HUES6 (cell line): ENCODE data around the gene PCK2.
"Not testable (repeated sequence)": the region's sequence is repeated elsewhere in the genome, so short reads cannot be mapped to it uniquely, and the experiment has no call there.

Source experiments
- H3K27ac ChIP-seq: 2 replicates; pipeline ENCODE4 v1.7.0; 2013; ENCODE audit warnings: low read depth, mild to moderate bottlenecking, low read length, inconsistent platforms
- H3K27me3 ChIP-seq: 2 replicates; pipeline ENCODE4 v1.6.1; 2013; ENCODE audit warnings: low read length; ENCODE audit not compliant: control insufficient read depth, insufficient read depth
- H3K36me3 ChIP-seq: 2 replicates; pipeline ENCODE4 v1.6.1; 2013; ENCODE audit warnings: low read length; ENCODE audit not compliant: control insufficient read depth, insufficient read depth
- H3K4me1 ChIP-seq: 2 replicates; pipeline ENCODE4 v1.6.1; 2013; ENCODE audit warnings: low read length; ENCODE audit not compliant: control insufficient read depth, insufficient read depth
- H3K4me3 ChIP-seq: 2 replicates; pipeline ENCODE4 v1.5.1; 2013; ENCODE audit warnings: low read depth, low read length
- H3K9ac ChIP-seq: one replicate; pipeline ENCODE4 v1.6.1; 2013; ENCODE audit warnings: mild to moderate bottlenecking, low read length
- H3K9me3 ChIP-seq: 2 replicates; pipeline ENCODE4 v1.6.1; 2013; ENCODE audit warnings: low read depth, low read length; ENCODE audit not compliant: control insufficient read depth, insufficient read depth

Gene PCK2

DNA sequence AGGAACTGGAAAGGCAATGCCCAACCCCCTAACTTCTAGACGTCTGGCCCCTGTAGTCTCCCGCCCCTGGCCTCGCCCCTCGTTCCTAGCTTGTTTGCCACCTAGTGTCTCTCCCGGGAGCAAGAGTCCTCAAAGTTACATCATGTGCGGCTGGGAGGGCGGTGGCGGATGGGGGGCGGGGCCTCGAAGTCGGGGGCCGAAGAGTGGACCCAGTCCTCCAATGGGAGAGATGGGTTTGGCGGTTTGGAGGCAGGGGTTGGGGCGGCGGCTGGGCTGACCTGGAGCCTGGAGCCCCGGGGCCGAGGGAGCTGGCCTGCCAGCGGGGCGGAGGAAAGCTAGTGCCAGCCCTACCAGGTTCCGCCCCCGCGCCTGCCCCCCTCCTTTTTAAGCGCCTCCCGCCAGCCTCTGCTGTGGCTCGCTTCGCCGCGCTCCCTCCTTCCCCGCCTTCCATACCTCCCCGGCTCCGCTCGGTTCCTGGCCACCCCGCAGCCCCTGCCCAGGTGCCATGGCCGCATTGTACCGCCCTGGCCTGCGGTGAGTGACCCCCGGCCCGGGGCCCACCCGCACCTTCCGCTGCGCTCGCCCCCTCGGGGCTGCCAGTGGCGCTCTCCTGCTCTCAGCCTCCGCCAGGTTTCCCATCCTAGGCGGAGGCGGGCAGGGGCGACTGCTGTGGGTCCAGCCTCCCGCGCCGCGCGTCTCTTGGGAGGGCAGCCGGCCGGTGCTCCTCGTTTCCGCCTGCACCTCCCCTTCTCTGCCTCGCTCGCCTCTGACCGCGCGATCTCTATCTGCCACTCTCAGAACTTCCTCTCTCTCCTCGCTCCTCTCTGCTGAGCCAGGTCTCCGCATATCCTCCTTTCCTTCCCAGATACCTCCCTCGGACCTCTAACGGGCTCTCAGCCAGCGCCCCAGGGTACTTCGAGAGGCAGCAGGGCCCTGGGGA is at the start of gene PCK2:
TSS of gene PCK2 (plus strand) at position 411 of the 940 bp plus-strand sequence. CDS start at position 506, 95 bp downstream.
- Histone ChIP-seq H3K9ac (peak within 1 kb of the TSS; percentile 98), H3K4me3 (peak within 1 kb of the TSS; percentile 96), H3K36me3 (peaks cover 24% of the 10 kb centered on the region), H3K27ac (peak within 1 kb of the TSS; percentile 98), H3K9me3 (no peaks in the 10 kb centered on the region), H3K27me3 (no peaks in the 10 kb centered on the region), H3K4me1 (peaks cover 19% of the 10 kb centered on the region)

DNA sequence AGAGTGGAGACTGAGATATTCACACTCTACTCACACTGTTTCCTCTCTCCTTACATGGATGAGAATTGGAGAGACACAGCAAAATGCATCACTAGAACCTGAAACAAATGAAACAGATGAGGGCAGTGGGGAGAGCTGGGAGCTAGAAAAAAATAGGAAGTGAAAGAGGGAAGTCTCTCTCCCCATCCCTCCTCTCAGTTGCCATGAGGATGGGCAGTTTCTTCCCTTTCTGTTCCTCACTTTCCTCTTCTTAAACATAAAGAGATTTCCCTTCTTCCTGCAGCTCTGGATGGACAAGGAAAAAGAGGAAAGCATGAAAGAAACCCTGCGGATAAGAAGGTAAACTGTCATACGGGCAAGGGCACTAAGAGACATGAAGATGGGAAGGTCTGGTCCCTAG is 45.1 kb upstream of the PCK2 start:
- not testable (repeated sequence) for H3K36me3 ChIP-seq, H3K9me3 ChIP-seq, H3K27ac ChIP-seq, H3K9ac ChIP-seq, H3K4me3 ChIP-seq
- peaks cover 14% of the 10 kb centered on the region for H3K4me1 ChIP-seq
- H3K27me3 ChIP-seq = peaks cover 44% of the 10 kb centered on the region

GRCh38 chr14:24050753-24051152 is 43.4 kb upstream of the PCK2 start:
- H3K4me3 ChIP-seq, H3K36me3 ChIP-seq, H3K9ac ChIP-seq, H3K9me3 ChIP-seq, H3K27ac ChIP-seq: not testable (repeated sequence)
- Histone ChIP-seq H3K27me3 (peaks cover 52% of the 10 kb centered on the region), H3K4me1 (peaks cover 14% of the 10 kb centered on the region)

DNA sequence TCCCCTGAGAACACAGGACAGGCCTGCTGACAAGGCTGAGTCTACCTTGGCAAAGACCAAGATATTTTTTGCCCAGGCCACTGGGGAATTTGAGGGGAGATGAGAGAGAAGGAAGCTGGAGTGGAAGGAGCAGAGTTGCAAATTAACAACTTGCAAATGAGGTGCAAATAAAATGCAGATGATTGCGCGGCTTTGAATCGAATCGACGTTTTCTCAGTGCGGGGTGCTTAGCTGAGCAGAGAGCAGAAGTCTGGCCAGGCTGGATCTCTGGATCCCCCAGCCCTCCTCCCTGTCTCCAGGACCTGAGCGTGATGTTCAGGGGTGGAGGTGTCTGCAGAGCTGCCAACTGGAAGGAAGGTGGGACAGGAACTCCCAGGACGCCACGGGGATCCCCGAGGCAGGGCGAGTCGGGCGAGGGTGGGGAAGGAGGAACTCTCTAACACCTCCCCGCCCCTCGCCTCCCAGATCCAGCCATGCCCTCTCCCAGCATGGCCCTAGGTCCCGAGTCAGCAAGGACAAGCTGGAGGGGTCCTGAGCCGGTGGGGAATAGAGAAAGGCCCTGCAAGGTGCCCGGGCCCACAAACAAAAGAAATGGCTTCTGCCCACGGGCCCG is 42.8 kb upstream of the PCK2 start:
- H3K9ac ChIP-seq = peak overlapping the region; percentile 73
- H3K4me1 ChIP-seq = peaks cover 14% of the 10 kb centered on the region
- H3K9me3 ChIP-seq = no peaks in the 10 kb centered on the region
- no peak overlapping the region; the same call in 1 of the 2 replicates for H3K27ac ChIP-seq
- H3K36me3 ChIP-seq = no peaks in the 10 kb centered on the region
- H3K27me3 ChIP-seq = peaks cover 52% of the 10 kb centered on the region
- H3K4me3 ChIP-seq = peak overlapping the region; percentile 95

DNA sequence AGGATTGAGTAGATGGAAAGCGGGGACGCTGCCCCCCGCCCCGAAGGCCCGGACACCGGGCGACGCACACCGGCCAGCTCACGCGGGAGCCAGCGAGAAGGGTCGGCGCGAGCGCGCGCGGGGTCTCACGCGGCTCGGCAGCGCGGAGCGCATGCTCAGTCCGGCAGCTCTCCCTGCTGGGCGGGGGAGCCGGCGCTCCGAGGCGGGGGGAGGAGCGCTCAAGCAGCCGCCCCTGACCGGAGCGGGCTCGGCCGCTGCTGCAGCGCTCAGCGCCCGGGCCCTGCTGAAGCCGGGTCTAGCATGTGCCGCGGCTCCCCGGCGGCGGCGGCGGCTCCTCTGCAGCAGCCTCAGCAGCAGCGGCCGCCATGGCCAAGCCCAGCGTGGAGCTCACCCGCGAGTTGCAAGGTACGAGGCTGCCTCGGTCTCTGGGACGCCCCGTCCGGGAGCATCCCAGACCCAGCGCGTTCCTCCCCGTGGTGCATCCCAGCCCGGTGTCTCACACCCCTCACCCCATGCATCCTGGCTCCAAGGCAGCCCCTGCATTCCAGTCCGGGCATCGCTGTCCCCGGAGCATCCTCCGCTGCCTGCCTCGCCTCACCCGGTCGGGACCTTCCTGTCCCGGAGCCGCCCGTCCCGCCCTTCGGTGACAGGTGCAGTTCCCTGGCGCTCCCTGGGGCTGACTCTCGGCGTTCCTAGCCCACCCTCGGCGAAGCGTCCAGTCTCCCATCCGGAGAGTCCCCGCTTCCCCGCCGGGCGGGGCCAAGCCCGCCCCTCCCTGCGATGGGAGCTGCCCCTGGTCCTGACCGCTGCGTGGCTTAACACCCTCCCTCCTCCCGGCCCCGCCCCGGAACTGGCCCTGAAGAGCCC is 42.1 kb upstream of the PCK2 start, which contains the start of gene CARMIL3:
TSS of gene CARMIL3 (plus strand) at position 221 of the 867 bp plus-strand sequence. CDS start at position 366, 145 bp downstream.
- Histone ChIP-seq H3K4me3 (peak within 1 kb of the TSS; percentile 95), H3K9ac (peak within 1 kb of the TSS; percentile 73), H3K36me3 (no peaks in the 10 kb centered on the region), H3K27ac (no peak within 1 kb of the TSS; the same call in 1 of the 2 replicates), H3K4me1 (peaks cover 14% of the 10 kb centered on the region), H3K9me3 (no peaks in the 10 kb centered on the region), H3K27me3 (peaks cover 52% of the 10 kb centered on the region)

GRCh38 chr14:24052656-24053547 is 41.2 kb upstream of the PCK2 start:
- Histone ChIP-seq H3K36me3 (no peaks in the 10 kb centered on the region), H3K27ac (no peak overlapping the region), H3K9ac (no peak overlapping the region), H3K27me3 (peaks cover 50% of the 10 kb centered on the region; the same call in 1 of the 2 replicates), H3K9me3 (no peaks in the 10 kb centered on the region), H3K4me1 (peaks cover 14% of the 10 kb centered on the region), H3K4me3 (peak overlapping the region; percentile 95)

DNA sequence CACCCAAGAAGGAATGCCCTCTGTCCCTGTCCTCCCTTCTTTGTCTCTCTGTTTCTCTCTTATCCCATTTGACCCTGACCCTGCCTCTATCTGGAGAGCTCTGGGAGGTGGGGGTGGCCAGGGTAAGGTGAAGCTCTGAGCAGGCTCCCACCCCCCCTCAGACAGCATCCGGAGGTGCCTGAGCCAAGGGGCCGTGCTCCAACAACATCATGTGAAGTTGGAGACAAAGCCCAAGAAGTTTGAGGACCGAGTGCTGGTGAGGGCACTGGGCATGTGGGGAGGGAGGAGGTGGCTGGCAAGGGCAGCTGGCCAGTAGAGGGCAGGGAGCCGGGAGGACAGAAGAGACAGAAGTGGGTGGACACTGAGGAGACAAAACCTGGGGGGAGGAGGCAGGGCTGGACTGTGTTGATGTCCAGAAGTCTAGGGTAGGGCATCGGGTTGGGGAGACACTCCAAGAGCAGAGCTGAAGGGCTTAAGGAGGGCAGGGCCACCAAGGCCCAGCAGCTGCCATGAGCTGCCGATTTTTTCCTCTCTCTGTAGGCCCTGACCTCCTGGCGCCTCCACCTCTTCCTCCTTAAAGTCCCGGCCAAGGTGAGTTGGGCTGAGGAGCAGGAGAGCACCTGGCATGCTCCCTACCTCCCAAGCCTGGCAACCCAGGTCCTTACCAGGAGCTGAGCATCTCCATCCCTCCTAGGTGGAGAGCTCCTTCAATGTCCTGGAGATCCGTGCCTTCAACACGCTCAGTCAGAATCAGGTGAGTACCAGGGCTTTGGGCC is 40.4 kb upstream of the PCK2 start:
- H3K27ac ChIP-seq = no peak overlapping the region
- no peaks in the 10 kb centered on the region for H3K36me3 ChIP-seq
- no peaks in the 10 kb centered on the region for H3K9me3 ChIP-seq
- H3K4me3 ChIP-seq = no peak overlapping the region
- H3K4me1 ChIP-seq = peaks cover 15% of the 10 kb centered on the region
- H3K9ac ChIP-seq = no peak overlapping the region
- H3K27me3 ChIP-seq = peaks cover 48% of the 10 kb centered on the region; the same call in 1 of the 2 replicates

DNA sequence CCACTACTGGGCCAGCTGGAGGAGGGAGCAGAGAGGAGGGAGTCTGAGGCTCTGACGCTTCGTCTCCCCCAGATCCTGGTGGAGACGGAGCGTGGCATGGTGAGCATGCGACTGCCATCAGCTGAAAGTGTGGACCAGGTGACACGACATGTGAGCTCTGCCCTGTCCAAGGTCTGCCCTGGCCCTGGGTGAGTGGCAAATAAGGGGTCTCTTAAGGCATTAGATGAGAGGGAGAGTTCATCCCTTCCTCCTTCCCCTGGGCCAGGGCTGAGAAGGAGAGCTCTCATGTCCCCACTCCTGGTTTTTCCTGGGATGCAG is 39.8 kb upstream of the PCK2 start:
- no peak overlapping the region for H3K9ac ChIP-seq
- no peaks in the 10 kb centered on the region for H3K9me3 ChIP-seq
- no peaks in the 10 kb centered on the region for H3K36me3 ChIP-seq
- H3K4me3 ChIP-seq = no peak overlapping the region
- H3K4me1 ChIP-seq = peaks cover 19% of the 10 kb centered on the region
- H3K27ac ChIP-seq = no peak overlapping the region
- H3K27me3 ChIP-seq = peaks cover 44% of the 10 kb centered on the region; the same call in 1 of the 2 replicates

DNA sequence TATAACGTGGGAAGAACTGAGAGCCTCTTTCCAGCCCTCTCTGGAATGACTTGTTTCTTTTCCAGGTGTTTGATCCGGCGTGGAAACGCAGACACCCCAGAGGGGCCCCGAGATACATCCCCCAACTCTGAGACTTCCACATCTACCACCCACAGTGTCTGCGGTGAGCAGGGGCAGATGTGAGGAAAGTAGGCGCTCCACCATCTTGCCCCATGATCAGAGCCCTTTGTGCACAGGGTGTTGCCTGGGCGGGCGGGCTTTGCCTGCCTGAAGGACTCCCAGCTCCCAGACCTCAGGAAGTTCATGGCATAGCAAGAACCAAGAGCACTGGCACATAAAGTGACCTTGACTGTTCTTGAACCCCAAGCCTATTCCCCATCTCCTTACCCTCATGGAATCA is 39.5 kb upstream of the PCK2 start:
- Histone ChIP-seq H3K27ac (no peak overlapping the region), H3K9ac (no peak overlapping the region), H3K36me3 (no peaks in the 10 kb centered on the region), H3K9me3 (no peaks in the 10 kb centered on the region), H3K4me1 (peaks cover 19% of the 10 kb centered on the region), H3K4me3 (no peak overlapping the region), H3K27me3 (peaks cover 42% of the 10 kb centered on the region; the same call in 1 of the 2 replicates)
